HG03066 (cell line): Measurements from ENCODE around the gene MAP3K1.

Source experiments
- ATAC-seq: cut with Tn5 transposase; IDR thresholded peaks from one replicate; pipeline ENCODE4 v1.9.1; 2021; ENCODE audit warnings: low read depth; ENCODE audit not compliant: unreplicated experiment

Gene MAP3K1

GRCh38 chr5:56845277-56845676, 29.9 kb downstream of the MAP3K1 start:
- no peak for ATAC-seq

GRCh38 chr5:56845904-56846480, 30.6 kb downstream of the MAP3K1 start:
- ATAC-seq, result no peak

- ATAC-seq, result no peak
Measured at GRCh38 chr5:56848206-56848605, 32.9 kb downstream of the MAP3K1 start.

- ATAC-seq, result no peak
Measured at GRCh38 chr5:56849671-56850070, 34.3 kb downstream of the MAP3K1 start.

GRCh38 chr5:56850423-56850822, 35.1 kb downstream of the MAP3K1 start:
- no peak for ATAC-seq

GRCh38 chr5:56851258-56851941, 36.1 kb downstream of the MAP3K1 start:
- ATAC-seq, result no peak

- ATAC-seq, result no peak
Measured at GRCh38 chr5:56852228-56853000, 37.1 kb downstream of the MAP3K1 start.

- ATAC-seq, result no peak
Measured at GRCh38 chr5:56853698-56854097, 38.3 kb downstream of the MAP3K1 start.

- ATAC-seq, result no peak
Measured at GRCh38 chr5:56854920-56855319, 39.6 kb downstream of the MAP3K1 start.

- ATAC-seq, result no peak
Measured at GRCh38 chr5:56856541-56857178, 41.3 kb downstream of the MAP3K1 start.

GRCh38 chr5:56858777-56859442, 43.6 kb downstream of the MAP3K1 start:
- no peak for ATAC-seq

- ATAC-seq, result no peak
Measured at GRCh38 chr5:56861893-56862485, 46.6 kb downstream of the MAP3K1 start.

GRCh38 chr5:56862909-56863308, 47.6 kb downstream of the MAP3K1 start:
- no peak for ATAC-seq

GRCh38 chr5:56871777-56872176, 56.4 kb downstream of the MAP3K1 start:
- ATAC-seq, result no peak

- ATAC-seq, result no peak
Measured at GRCh38 chr5:56873056-56873455, 57.7 kb downstream of the MAP3K1 start.

GRCh38 chr5:56876327-56876726, 61.0 kb downstream of the MAP3K1 start:
- ATAC-seq, result no peak

GRCh38 chr5:56881571-56881970, 66.2 kb downstream of the MAP3K1 start:
- ATAC-seq, result no peak

GRCh38 chr5:56893251-56893951, 78.1 kb downstream of the MAP3K1 start:
- ATAC-seq, result no peak

GRCh38 chr5:56896763-56897162, 81.4 kb downstream of the MAP3K1 start:
- ATAC-seq, result no peak

GRCh38 chr5:56898213-56898612, 82.9 kb downstream of the MAP3K1 start:
- ATAC-seq, result no peak
